ENCODE results near the gene EGR2.
"Not testable (repeated sequence)": the region's sequence is repeated elsewhere in the genome, so short reads cannot be mapped to it uniquely, and the experiment has no call there.

EGR2 gene

DNA sequence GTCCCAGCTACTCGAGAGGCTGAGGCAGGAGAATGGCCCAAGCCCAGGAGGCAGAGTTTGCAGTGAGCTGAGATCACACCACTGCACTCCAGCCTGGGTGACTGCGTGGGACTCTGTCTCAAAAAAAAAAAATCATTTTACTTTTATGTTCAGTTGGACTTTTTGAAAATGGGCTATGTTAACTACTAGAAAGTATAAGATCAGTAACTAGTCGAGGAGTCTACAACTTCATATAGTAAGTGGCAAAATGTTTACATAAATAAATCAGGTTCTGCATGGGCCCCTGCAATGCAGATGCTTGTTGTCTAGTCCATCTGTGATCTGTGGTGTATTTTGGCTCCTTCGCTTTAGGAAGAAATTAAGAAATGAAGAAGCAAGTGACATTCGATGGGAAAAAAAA lies 23.9 kb downstream of the EGR2 start:
- no peak for ATAC-seq

DNA sequence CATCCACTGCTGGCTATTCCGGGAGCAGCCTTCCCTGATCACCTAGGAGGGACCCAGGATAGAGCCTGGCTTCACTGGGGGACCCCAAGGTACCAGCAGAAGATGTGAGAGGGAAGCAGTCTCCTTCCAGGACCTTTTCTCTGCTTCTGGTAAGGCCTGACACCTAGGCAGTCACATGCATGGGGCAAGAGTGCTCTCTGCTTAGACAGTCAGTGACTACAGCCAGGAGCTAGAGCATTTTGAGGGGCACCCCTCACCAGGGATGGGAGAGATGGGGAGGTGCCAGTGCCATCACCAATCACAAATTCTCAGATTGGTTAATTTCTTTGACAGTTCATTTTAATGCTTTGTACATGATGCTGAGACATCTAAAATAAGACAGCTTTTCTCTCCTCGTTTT lies 25.6 kb downstream of the EGR2 start:
- ATAC-seq = no peak

DNA sequence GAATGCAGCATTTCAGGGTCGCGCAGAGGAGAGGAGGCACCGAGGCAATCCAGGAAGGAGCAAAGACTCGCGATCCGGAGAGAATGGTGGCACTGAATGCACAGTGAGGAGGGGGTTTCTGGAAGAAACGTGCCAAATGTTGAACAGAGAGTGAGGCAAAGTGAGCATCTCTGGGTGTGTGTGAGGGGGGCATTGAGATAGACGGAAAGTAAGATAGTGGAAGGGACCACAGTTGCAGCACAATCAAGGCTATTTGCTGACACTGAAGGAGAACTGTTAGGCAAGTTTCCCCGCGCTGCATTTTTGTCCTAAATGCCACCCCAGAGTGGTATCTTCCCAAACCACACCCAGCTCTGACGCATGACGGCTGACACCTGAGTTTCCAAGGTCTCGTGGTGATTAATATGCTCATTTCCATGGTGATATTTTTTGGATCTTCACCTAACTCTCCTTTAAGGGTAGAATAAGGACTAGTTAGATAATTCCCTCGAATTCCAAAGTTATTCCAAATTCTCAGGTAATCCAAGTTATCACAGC lies 26.1 kb downstream of the EGR2 start:
- no peak for ATAC-seq

DNA sequence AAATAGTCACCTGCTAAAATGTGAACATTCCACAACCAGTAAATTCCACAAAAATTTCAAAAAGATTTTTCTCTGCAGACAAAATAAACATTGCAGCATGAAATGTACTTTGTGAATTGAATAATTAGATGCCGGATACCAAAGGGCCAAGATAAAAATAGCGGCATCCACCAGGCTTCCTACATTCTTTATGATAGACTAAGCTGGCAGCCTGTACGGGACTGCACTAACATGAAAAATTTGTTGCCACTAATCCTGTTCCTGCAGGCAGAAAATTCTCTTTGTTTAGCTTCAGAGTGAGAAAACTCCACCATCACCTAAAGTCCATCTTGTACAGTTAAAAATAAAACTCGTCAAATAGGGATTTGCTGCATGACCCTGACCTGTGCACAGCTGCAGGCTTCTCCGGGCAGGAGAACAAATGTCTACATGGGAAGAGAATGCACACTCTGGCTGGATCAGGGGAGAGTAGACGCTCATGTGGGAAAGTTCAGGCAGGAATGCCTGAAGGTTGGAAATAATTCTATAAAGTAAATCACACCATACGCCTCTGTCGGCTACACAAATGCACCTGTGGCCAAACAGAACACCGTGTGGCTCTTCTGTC lies 27.2 kb downstream of the EGR2 start:
- ATAC-seq = no peak

DNA sequence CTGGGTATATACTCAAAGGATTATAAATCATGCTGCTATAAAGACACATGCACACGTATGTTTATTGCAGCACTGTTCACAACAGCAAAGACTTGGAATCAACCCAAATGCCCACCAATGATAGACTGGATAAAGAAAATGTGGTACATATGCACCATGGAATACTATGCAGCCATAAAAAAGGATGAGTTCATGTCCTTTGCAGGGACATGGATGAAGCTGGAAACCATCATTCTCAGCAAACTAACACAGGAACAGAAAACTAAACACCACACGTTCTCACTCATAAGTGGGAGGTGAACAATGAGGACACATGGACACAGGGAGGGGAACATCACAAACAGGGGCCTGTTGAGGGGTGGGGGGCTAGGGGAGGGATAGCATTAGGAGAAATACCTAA lies 27.9 kb downstream of the EGR2 start:
- ATAC-seq = not testable (repeated sequence)

DNA sequence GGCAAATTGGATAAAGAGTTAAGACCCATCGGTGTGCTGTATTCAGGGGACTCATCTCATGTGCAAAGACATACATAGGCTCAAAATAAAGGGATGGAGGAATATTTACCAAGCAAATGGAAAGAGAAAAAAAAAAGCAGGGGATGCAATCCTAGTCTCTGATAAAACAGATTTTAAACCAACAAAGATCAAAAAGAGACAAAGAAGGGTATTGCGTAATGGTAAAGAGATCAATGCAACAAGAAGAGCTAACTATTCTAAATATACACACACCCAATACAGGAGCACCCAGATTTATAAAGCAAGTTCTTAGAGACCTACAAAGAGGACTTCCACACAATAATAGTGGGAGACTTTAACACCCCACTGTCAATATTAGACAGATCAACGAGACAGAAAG lies 31.6 kb downstream of the EGR2 start:
- not testable (repeated sequence) for ATAC-seq

DNA sequence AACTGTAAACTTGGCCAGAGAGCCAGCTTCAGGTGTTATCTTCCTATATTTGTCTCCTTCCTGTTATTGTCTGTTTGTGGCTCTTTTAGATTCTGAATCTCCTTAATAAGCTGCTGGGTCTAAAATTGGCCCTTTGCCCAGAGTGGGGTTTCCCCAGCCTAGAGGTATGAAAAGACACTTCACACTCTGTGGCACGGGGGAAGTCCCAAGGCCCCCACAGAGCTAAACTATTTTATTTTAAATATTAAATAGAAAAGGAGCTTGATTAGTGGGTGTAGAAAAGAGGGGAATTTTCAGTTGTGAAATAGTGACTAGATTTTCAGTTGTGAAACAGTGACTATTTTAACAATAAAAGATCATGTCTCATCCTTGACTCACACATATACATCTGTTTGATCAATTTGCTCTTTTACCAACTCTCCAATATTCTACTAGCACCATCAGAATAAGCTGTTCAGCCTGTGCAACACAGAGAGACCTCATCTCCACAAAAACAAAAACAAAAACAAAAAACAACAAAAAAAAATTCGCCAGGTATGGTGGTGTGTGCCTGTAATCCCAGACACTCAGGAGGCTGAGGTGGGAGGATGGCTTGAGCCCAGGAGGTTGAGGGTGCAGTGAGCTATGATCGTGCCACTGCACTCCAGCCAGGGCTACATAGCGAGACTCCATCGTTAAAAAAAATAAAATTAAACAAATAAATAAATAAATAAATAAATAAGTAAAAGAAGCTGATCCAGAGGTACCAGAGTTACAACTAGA lies 36.5 kb downstream of the EGR2 start:
- peak; percentile 95 to 97 for ATAC-seq

DNA sequence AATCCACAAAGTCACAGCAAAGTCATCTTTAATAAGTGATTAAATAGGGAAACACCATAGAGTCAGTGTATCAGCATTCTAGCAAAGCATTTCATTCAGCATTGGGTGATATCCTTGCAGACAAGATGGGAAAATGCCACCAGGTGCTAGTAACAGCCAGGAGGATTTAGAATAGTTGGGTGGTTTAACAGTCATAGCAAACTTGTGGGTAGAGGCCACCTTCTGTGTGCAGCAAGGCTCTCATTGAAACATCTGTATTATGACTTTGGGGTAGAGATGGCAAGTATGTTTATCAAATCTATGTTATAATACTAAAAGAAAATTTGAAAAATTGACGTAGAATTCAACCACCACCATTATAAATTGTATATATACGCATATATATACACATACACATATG lies 38.0 kb downstream of the EGR2 start:
- ATAC-seq = peak in 1 of 2 donors; percentile 18

DNA sequence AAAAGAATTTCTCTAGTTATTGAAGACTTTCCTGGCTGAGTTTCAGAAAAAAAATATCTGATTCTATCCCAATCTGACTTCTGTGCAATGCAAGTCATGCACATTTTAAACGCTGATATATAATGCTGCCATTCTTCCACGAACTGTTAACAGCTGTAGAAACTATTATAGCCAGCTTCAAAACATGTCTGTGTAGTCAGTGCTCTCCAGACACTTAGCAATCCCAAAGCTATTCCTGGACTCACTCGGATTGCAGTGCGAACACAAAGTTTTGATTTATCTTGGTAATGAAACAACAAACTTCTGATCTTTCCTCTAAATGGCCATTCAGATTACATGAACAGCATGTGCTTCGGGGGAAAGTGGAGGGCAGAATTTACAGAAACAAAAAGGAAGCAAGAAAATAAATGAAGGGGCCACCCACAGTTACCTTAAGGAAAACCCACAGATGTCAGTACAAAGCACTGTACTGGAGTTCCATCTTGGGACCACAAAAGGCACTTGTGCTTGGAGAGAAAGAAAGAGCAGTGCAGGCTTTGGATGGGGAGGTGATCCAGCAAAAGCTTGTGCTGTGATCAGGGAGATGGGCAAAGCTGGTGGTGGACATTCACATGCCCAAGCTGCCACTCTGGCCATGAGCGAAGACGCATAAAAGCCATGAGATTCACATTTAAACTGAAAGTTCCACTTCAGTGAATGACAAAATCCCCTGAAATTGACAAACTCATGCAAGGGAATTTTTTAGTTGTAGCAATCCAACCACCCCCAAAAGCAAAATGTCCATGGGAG lies 43.8 kb downstream of the EGR2 start:
- no peak for ATAC-seq

DNA sequence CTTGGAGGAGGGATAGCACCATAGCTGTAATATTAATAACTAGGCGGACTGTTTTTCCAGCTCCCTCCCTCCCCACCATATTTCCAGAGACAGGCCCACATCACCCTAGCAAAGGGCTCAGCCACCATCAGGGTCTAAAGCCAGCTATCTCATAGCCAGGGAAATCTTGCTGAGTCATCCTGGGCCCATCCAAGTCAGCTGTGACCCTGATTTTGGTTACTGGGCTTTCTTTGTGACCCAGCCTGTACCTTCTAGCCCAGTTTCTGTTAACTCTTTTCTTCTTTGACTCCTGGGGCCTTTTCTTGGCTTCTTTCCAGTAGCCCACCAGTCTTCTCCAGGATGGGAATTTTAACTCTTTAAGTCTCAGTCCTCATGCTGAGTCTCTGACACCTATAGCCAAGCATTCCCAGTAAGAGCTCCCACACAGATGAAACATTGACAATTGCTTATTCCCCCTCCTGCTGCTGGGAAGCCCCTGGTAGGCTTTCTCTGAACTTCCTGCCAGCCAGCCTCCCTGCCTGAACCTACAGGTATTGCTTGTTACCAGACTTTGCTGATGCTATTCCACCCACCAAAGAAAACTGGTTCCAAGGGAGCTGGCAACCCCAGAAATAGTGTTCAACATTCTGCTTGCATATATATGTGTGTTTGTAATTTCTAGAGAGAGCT lies 46.5 kb downstream of the EGR2 start:
- peak in 1 of 2 donors; percentile 59 for ATAC-seq

DNA sequence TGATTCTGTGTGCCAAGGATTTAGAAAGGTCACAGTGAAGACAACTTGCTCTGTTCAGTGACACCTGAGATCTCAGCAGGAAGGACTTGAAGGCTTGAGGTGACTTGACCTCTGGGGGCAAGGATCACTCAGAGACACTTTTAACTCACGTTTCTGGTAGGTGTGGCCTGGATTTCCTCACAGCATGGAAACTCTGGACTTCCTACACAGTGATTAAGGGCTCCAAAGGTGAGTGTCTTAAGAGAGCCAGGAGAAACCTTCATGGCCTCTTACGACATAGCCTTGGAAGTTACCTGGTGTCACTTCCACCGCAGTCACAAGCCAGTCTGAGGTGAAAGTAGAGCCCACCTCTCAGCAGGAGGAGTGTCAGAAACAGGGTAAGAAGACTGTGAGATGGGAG lies 49.8 kb downstream of the EGR2 start:
- ATAC-seq = no peak

DNA sequence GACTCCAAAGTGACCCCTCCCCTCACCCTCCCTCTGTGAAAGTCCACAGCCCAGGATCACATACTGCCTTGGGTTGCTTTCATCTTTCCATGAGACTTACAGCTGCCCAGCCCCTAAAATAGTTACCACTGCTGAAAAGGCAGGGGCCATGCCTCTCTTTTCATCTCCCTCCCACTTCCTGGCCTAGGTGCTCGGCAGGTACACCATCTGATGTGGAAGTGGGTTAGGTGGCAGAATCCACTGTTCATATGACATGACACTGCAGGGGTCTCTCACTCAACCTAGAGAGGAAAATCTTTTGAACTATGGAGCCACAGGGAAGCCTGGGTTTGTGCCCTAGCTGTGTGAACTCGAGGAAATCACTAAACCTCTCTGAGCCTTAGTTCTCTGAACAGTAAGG lies 50.4 kb downstream of the EGR2 start:
- ATAC-seq = no peak

DNA sequence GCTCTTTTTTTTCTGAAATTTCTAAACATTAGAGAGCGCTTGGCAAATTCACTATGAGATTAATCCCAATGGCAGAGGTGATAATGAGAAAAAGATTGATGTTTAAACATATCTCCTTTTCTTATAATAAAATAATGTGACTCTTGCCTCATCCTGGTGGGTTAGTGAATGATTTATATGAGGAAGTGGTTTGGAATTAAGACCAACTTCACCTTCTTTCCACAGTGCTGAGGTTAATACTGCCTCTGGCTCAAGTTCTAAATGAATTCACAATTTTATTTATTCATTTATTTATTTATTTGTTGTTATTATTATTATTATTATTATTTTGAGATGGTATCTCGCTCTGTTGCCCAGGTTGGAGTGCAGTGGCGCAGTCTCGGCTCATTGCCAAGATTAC lies 52.2 kb downstream of the EGR2 start:
- no peak for ATAC-seq

DNA sequence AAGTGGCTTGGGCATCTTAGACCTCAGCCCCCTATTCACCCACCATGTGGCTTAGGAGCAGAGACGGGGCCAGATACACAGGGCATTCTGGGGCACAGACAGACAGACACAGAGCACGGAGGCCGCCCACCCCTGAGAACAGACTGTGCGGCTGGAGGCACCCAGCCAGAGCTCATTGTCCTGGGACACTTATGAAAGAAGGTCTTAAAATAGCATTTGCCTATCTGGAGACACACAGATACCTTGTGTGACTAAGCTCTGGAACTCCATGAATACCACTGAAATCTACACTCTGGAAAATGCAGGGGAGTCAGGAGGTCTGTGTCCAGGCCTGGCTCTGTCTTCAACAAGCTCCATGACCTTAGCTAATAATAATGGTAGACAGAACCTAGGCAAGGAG lies 53.0 kb downstream of the EGR2 start:
- ATAC-seq = no peak

All from activated CD4-positive, CD25-positive, alpha-beta regulatory T cell treated with anti-CD3 and anti-CD28 coated beads, Interleukin-2, amount 50 U/mL, for 24 hours (primary cell).